ENCODE results near the gene HAP1. TPM values are rescaled to one million over a fixed set of nuclear protein-coding genes. Genes with fewer than 3 reads are reported as not detected.

HAP1 gene
- total and polyA plus RNA-seq, 2 experiments from 2014 or later, result not detected

GRCh38 chr17:41768682-41769288 is 34.3 kb upstream of the HAP1 start:
- no peak overlapping the region for H3K27ac ChIP-seq
- H3K9me3 ChIP-seq (ENCODE audit: low read depth), result no peaks in the 10 kb centered on the region
- no peak overlapping the region for H2AFZ ChIP-seq
- no peaks in the 10 kb centered on the region for H3K9me2 ChIP-seq (ENCODE audit: insufficient read depth)
- no peaks in the 10 kb centered on the region for H3K36me3 ChIP-seq (ENCODE audit: low read depth)
- in situ Hi-C loops (cut with MboI), result no loop called here
- WGBS, 2 experiments (ENCODE audit: low coverage in 1 of 2, low lambda C conversion rate in 2 of 2, missing lambda C conversion rate in 2 of 2), result 89 to 91% methylated on average over 20 to 23 of the region's 23 CpGs
- no peaks in the 10 kb centered on the region for H4K20me1 ChIP-seq (ENCODE audit: insufficient read depth)
- H3K27me3 ChIP-seq (replicated peaks; ENCODE audit: insufficient read depth), result no peaks in the 10 kb centered on the region
- H3K4me2 ChIP-seq (ENCODE audit: unreplicated experiment), result no peak overlapping the region
- no peak overlapping the region for H3K4me3 ChIP-seq
- no peak for DNase-seq
- H3K9ac ChIP-seq, result no peak overlapping the region
- TF ChIP-seq EZH2phosphoT487 (IDR thresholded peaks at IDR 0.05; ENCODE audit: insufficient read depth, low read depth) (no peak), EZH2 (IDR thresholded peaks at IDR 0.05; ENCODE audit: insufficient read depth, poor library complexity, severe bottlenecking) (no peak)
- no peaks in the 10 kb centered on the region for H3K4me1 ChIP-seq (ENCODE audit: insufficient read depth)
- H3K79me2 ChIP-seq (ENCODE audit: insufficient read depth), result no peaks in the 10 kb centered on the region
- no peaks in the 10 kb centered on the region for H3F3A ChIP-seq (ENCODE audit: insufficient read depth)

- H2AFZ ChIP-seq, result no peak overlapping the region
- no peaks in the 10 kb centered on the region for H3K4me1 ChIP-seq (ENCODE audit: insufficient read depth)
- no peak overlapping the region for H3K4me3 ChIP-seq
- no peaks in the 10 kb centered on the region for H3K9me2 ChIP-seq (ENCODE audit: insufficient read depth)
- no peaks in the 10 kb centered on the region for H4K20me1 ChIP-seq (ENCODE audit: insufficient read depth)
- WGBS, 2 experiments (ENCODE audit: low coverage in 1 of 2, low lambda C conversion rate in 2 of 2, missing lambda C conversion rate in 2 of 2), result 83 to 89% methylated on average over 15 to 17 of the region's 18 CpGs
- H3K4me2 ChIP-seq (ENCODE audit: unreplicated experiment), result no peak overlapping the region
- no peaks in the 10 kb centered on the region for H3K9me3 ChIP-seq (ENCODE audit: low read depth)
- in situ Hi-C loops (cut with MboI), result no loop called here
- H3K79me2 ChIP-seq (ENCODE audit: insufficient read depth), result no peaks in the 10 kb centered on the region
- H3K27ac ChIP-seq, result no peak overlapping the region
- H3K27me3 ChIP-seq (replicated peaks; ENCODE audit: insufficient read depth), result no peaks in the 10 kb centered on the region
- H3K9ac ChIP-seq, result no peak overlapping the region
- H3F3A ChIP-seq (ENCODE audit: insufficient read depth), result no peaks in the 10 kb centered on the region
- DNase-seq, result no peak
- H3K36me3 ChIP-seq (ENCODE audit: low read depth), result no peaks in the 10 kb centered on the region
- TF ChIP-seq EZH2 (IDR thresholded peaks at IDR 0.05; ENCODE audit: insufficient read depth, poor library complexity, severe bottlenecking) (no peak), EZH2phosphoT487 (IDR thresholded peaks at IDR 0.05; ENCODE audit: insufficient read depth, low read depth) (no peak)
Observed at GRCh38 chr17:41767324-41768042, 33.0 kb upstream of the HAP1 start.

GRCh38 chr17:41766135-41766534 is 31.7 kb upstream of the HAP1 start:
- no peaks in the 10 kb centered on the region for H3K36me3 ChIP-seq (ENCODE audit: low read depth)
- H3K9me3 ChIP-seq (ENCODE audit: low read depth), result no peaks in the 10 kb centered on the region
- no peaks in the 10 kb centered on the region for H3K79me2 ChIP-seq (ENCODE audit: insufficient read depth)
- H3K9me2 ChIP-seq (ENCODE audit: insufficient read depth), result no peaks in the 10 kb centered on the region
- no peaks in the 10 kb centered on the region for H3F3A ChIP-seq (ENCODE audit: insufficient read depth)
- no peak overlapping the region for H3K4me2 ChIP-seq (ENCODE audit: unreplicated experiment)
- in situ Hi-C loops (cut with MboI), result no loop called here
- no peak for TF ChIP-seq EZH2 (IDR thresholded peaks at IDR 0.05; ENCODE audit: insufficient read depth, poor library complexity, severe bottlenecking)
- no peak overlapping the region for H3K9ac ChIP-seq
- no peak for DNase-seq
- no peak overlapping the region for H2AFZ ChIP-seq
- no peaks in the 10 kb centered on the region for H3K4me1 ChIP-seq (ENCODE audit: insufficient read depth)
- H3K4me3 ChIP-seq, result no peak overlapping the region
- no peaks in the 10 kb centered on the region for H4K20me1 ChIP-seq (ENCODE audit: insufficient read depth)
- H3K27ac ChIP-seq, result no peak overlapping the region
- H3K27me3 ChIP-seq (replicated peaks; ENCODE audit: insufficient read depth), result no peaks in the 10 kb centered on the region

GRCh38 chr17:41763327-41763726 is 28.9 kb upstream of the HAP1 start:
- Histone ChIP-seq H3K27ac (no peak overlapping the region), H3K4me3 (no peak overlapping the region), H4K20me1 (ENCODE audit: insufficient read depth) (no peaks in the 10 kb centered on the region), H3K9me3 (ENCODE audit: low read depth) (no peaks in the 10 kb centered on the region), H3K36me3 (ENCODE audit: low read depth) (no peaks in the 10 kb centered on the region), H3K79me2 (ENCODE audit: insufficient read depth) (no peaks in the 10 kb centered on the region), H3K9me2 (ENCODE audit: insufficient read depth) (no peaks in the 10 kb centered on the region), H2AFZ (no peak overlapping the region), H3K4me2 (ENCODE audit: unreplicated experiment) (no peak overlapping the region), H3K4me1 (ENCODE audit: insufficient read depth) (no peaks in the 10 kb centered on the region), H3K9ac (no peak overlapping the region), H3K27me3 (replicated peaks; ENCODE audit: insufficient read depth) (no peaks in the 10 kb centered on the region), H3F3A (ENCODE audit: insufficient read depth) (no peaks in the 10 kb centered on the region)
- TF ChIP-seq EZH2 (IDR thresholded peaks at IDR 0.05; ENCODE audit: insufficient read depth, poor library complexity, severe bottlenecking) (no peak), EZH2phosphoT487 (IDR thresholded peaks at IDR 0.05; ENCODE audit: insufficient read depth, low read depth) (no peak)
- in situ Hi-C loops (cut with MboI), result no loop called here
- no peak for DNase-seq
- 75 to 83% methylated on average over 8 of the region's 8 CpGs for WGBS, 2 experiments (ENCODE audit: low coverage in 1 of 2, low lambda C conversion rate in 2 of 2, missing lambda C conversion rate in 2 of 2)
